T47D (cell line): ENCODE results near the gene COMTD1.
"Not testable (repeated sequence)": the region's sequence is repeated elsewhere in the genome, so short reads cannot be mapped to it uniquely, and the experiment has no call there.

Source experiments
- DNase-seq, 2 experiments: peaks; one replicate each; pipeline versions ENCODE4 v3.0.0 to v3.0.0-alpha.2; 2011 to 2012; ENCODE audit warnings: low read depth in 1 of 2, low spot score in 1 of 2
- JUND ChIP-seq: IDR thresholded peaks from 2 replicates; pipeline ENCODE4 v1.6.1; 2012; ENCODE audit warnings: low read depth
- in situ Hi-C: cut with HindIII; loops from 2 replicates; pipeline ENCODE4 v1.10.0; 2016; ENCODE audit warnings: low sequenced_read_pairs, low pct_unique_long_range_greater_than_20kb

Gene COMTD1

GRCh38 chr10:75205908-75206307 lies 29.8 kb downstream of the COMTD1 start:
- in situ Hi-C loops = no loop called here
- no peak for TF ChIP-seq JUND
- DNase-seq = no peak

GRCh38 chr10:75203724-75204123 lies 32.0 kb downstream of the COMTD1 start:
- in situ Hi-C loops = no loop called here
- no peak for TF ChIP-seq JUND
- no peak for DNase-seq

GRCh38 chr10:75203046-75203620 lies 32.6 kb downstream of the COMTD1 start:
- DNase-seq, in situ Hi-C loops: not testable (repeated sequence)

GRCh38 chr10:75202321-75203045 lies 33.3 kb downstream of the COMTD1 start:
- no peak for TF ChIP-seq JUND
- in situ Hi-C loops = no loop called here
- no peak for DNase-seq

GRCh38 chr10:75201793-75202307 lies 33.9 kb downstream of the COMTD1 start:
- in situ Hi-C loops = no loop called here
- no peak for TF ChIP-seq JUND
- no peak for DNase-seq

- DNase-seq, in situ Hi-C loops: not testable (repeated sequence)
Measured at GRCh38 chr10:75199949-75200348, 35.8 kb downstream of the COMTD1 start.

- no peak for TF ChIP-seq JUND
- DNase-seq = no peak
- in situ Hi-C loops = no loop called here
Measured at GRCh38 chr10:75197906-75198305, 37.9 kb downstream of the COMTD1 start.

- in situ Hi-C loops = no loop called here
- no peak for DNase-seq
- TF ChIP-seq JUND = no peak
Measured at GRCh38 chr10:75197066-75197465, 38.7 kb downstream of the COMTD1 start.

- in situ Hi-C loops = no loop called here
- no peak for DNase-seq
- TF ChIP-seq JUND = no peak
Measured at GRCh38 chr10:75195035-75195763, 40.6 kb downstream of the COMTD1 start.

- DNase-seq, in situ Hi-C loops: not testable (repeated sequence)
Measured at GRCh38 chr10:75194625-75195024, 41.1 kb downstream of the COMTD1 start.

GRCh38 chr10:75191821-75192568 lies 43.8 kb downstream of the COMTD1 start:
- no peak for TF ChIP-seq JUND
- in situ Hi-C loops = no loop called here
- DNase-seq = no peak

- DNase-seq = no peak
- no peak for TF ChIP-seq JUND
- in situ Hi-C loops = no loop called here
Measured at GRCh38 chr10:75189266-75190096, 46.3 kb downstream of the COMTD1 start.

- in situ Hi-C loops, DNase-seq: not testable (repeated sequence)
Measured at GRCh38 chr10:75188522-75188921, 47.2 kb downstream of the COMTD1 start.
